ENCODE data around the gene NDUFA6. TPM values are rescaled to one million over a fixed set of nuclear protein-coding genes. Genes with fewer than 3 reads are reported as not detected.

The NDUFA6 gene
- total RNA-seq, 4 donors from 2014 or later = 40.2 to 62.1 (median 48.0) TPM

DNA sequence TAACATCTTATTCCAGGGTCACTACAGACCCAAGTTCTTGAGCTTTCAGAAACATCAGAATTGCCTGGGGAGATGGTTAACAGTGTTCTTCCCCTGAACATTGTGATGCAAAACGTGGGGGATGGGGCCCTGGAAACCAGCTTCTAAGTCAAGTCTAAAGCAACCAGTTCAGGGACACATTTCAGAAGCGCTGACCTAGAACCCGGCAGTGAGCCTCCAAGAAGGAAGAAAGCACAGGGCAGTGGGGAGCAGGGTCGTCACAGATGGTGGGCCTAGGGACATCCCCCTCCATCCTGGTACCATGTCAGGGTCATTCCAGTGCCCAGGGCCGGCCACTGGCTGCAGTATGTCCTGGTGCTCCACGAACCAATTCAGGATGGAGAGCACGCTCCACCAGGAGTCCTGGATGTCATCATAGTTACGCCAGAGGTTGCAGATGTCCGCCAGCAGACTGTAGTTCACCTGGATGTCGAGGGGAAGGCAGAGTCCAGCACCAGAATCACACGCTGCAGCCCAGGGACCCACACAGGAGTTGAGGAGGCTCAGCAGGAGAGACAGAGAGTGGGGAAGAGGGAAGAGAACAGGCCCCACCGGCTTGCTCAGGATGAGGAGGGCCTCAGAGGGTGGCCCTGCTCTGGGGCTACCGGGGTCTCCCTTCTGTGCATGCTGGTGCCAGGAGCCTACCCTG is 25.0 kb downstream of the NDUFA6 start:
- no peaks in the 10 kb centered on the region for H3K27me3 ChIP-seq
- no peak overlapping the region for H3K27ac ChIP-seq
- H3K4me1 ChIP-seq = peaks cover 9% of the 10 kb centered on the region
- H3K9me3 ChIP-seq = no peaks in the 10 kb centered on the region
- 84% methylated on average over 8 of the region's 13 CpGs for WGBS
- H3K4me3 ChIP-seq = no peak overlapping the region
- peaks cover 69% of the 10 kb centered on the region for H3K36me3 ChIP-seq
- TF ChIP-seq, protein P1, sequence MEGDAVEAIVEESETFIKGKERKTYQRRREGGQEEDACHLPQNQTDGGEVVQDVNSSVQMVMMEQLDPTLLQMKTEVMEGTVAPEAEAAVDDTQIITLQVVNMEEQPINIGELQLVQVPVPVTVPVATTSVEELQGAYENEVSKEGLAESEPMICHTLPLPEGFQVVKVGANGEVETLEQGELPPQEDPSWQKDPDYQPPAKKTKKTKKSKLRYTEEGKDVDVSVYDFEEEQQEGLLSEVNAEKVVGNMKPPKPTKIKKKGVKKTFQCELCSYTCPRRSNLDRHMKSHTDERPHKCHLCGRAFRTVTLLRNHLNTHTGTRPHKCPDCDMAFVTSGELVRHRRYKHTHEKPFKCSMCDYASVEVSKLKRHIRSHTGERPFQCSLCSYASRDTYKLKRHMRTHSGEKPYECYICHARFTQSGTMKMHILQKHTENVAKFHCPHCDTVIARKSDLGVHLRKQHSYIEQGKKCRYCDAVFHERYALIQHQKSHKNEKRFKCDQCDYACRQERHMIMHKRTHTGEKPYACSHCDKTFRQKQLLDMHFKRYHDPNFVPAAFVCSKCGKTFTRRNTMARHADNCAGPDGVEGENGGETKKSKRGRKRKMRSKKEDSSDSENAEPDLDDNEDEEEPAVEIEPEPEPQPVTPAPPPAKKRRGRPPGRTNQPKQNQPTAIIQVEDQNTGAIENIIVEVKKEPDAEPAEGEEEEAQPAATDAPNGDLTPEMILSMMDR (IDR thresholded peaks at IDR 0.05) = no peak
- no peak for TF ChIP-seq EP300 (IDR thresholded peaks at IDR 0.05)
- TF ChIP-seq POLR2AphosphoS5 (IDR thresholded peaks at IDR 0.05) = no peak
- TF ChIP-seq POLR2A (IDR thresholded peaks at IDR 0.05) = no peak
- DNase-seq (ENCODE audit: low spot score in 2 of 2) = no peak

DNA sequence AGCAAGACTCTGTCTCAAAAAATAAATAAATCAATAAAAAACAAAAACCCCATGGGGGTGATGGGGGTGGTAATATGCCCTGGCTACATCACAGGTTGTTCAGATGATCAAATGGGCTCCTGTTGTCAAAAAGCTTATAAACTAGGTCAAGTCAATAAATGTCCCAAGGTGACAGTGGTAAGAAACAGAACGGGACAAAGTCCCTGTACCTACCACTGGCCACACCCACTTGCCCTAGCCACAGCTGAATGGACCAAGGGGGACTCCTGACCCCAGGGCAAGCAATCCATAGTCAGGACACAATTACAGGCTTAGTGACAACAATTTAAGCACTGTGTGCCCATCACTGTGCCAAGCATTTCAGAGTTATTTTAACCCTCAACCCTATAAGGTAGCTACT is 25.9 kb downstream of the NDUFA6 start:
- no peak for DNase-seq (ENCODE audit: low spot score in 2 of 2)
- Histone ChIP-seq H3K36me3 (peaks cover 78% of the 10 kb centered on the region), H3K4me3 (no peak overlapping the region), H3K9me3 (no peaks in the 10 kb centered on the region), H3K27ac (no peak overlapping the region), H3K27me3 (no peaks in the 10 kb centered on the region), H3K4me1 (peaks cover 2% of the 10 kb centered on the region)
- 100% methylated on average over 1 of the region's 1 CpG for WGBS
- TF ChIP-seq POLR2AphosphoS5 (IDR thresholded peaks at IDR 0.05) (no peak), EP300 (IDR thresholded peaks at IDR 0.05) (no peak), POLR2A (IDR thresholded peaks at IDR 0.05) (no peak)
- TF ChIP-seq, protein P1 (IDR thresholded peaks at IDR 0.05) = no peak

DNA sequence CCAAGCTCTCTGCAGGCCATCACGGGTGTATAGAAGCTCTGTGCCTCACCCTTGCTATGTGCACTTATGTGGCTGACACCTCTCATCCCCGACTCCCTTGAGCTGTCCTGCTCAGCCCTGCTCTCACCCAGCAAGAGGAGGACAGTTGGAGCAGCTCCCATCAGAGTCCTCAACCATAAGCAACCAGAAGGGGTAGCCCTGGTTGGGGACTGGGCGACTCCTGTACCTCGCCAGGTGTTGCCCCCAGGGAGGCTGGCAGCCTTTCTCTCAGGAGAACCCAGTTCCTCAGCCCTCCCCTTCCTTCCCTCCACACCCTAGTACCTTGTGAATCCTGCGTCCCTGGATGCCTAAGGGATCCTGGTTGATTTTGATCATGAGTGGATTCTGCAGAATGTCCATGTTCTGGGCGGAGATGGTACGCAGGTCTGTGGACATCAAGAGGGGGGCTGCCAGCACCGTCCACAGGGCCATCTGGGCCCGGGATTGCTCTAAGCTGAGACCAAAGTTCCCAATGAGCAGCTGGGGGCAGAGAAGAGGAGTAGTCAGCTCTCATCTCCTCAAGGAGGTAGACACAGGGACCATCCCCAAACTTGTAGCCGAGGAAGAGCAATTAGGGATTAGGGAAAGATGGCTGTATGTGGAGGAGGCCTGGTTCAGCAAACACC is 27.9 kb downstream of the NDUFA6 start:
- TF ChIP-seq, protein P1 (IDR thresholded peaks at IDR 0.05) = no peak
- TF ChIP-seq POLR2A (IDR thresholded peaks at IDR 0.05) (no peak), EP300 (IDR thresholded peaks at IDR 0.05) (no peak), POLR2AphosphoS5 (IDR thresholded peaks at IDR 0.05) (no peak)
- no peaks in the 10 kb centered on the region for H3K9me3 ChIP-seq
- no peak for DNase-seq (ENCODE audit: low spot score in 2 of 2)
- H3K36me3 ChIP-seq = peaks cover 77% of the 10 kb centered on the region
- H3K27me3 ChIP-seq = no peaks in the 10 kb centered on the region
- H3K4me1 ChIP-seq = no peaks in the 10 kb centered on the region
- H3K4me3 ChIP-seq = no peak overlapping the region
- WGBS = 92% methylated on average over 8 of the region's 10 CpGs
- H3K27ac ChIP-seq = no peak overlapping the region

DNA sequence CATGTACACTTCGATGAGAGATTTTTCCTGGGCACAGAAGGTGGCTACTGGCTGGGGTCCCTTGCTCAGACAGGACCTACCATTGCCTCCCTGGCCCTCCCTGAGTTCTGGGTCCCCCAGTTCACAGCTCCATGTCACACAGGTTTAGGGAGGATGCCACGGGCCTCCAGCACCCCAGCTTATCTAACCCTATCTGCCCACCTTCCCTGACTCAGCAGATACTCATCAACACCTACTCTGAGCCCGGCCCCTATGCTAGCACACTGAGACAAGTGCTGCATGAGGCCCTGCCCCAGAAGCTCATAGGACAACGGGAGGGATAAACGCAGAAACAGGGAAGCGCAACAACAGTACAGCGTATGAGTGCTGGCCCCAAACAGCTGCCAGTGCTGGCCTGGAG is 29.5 kb downstream of the NDUFA6 start:
- H3K4me1 ChIP-seq = no peaks in the 10 kb centered on the region
- H3K27ac ChIP-seq = no peak overlapping the region
- H3K9me3 ChIP-seq = peaks cover 6% of the 10 kb centered on the region
- peaks cover 61% of the 10 kb centered on the region for H3K36me3 ChIP-seq
- DNase-seq (ENCODE audit: low spot score in 2 of 2) = no peak
- H3K4me3 ChIP-seq = no peak overlapping the region
- 97% methylated on average over 7 of the region's 7 CpGs for WGBS
- TF ChIP-seq EP300 (IDR thresholded peaks at IDR 0.05) (no peak), POLR2A (IDR thresholded peaks at IDR 0.05) (no peak), POLR2AphosphoS5 (IDR thresholded peaks at IDR 0.05) (no peak)
- TF ChIP-seq, protein P1 (IDR thresholded peaks at IDR 0.05) = no peak
- no peaks in the 10 kb centered on the region for H3K27me3 ChIP-seq

DNA sequence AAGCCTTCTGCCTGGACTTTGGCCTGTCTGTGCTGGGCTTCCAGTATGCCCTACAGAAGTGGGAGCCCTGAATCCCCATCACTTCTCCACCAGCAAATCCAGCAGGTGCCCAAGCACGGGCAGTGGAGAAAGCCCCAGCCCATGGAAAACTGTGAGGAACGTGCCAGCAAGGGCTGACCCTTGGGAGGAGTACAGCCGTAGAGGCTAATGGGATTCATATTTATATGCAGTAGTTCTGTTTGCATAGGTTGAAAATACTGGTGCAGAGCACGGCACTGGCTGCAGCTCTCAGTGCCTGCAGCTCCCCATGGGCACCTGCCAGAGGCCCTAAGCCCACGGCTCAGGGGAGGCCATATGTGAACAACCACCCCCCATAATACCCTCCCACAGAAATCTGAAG is 30.1 kb downstream of the NDUFA6 start:
- 100% methylated on average over 5 of the region's 5 CpGs for WGBS
- Histone ChIP-seq H3K27me3 (no peaks in the 10 kb centered on the region), H3K4me1 (no peaks in the 10 kb centered on the region), H3K9me3 (peaks cover 6% of the 10 kb centered on the region), H3K27ac (no peak overlapping the region), H3K4me3 (no peak overlapping the region), H3K36me3 (peaks cover 56% of the 10 kb centered on the region)
- DNase-seq (ENCODE audit: low spot score in 2 of 2) = no peak
- TF ChIP-seq, protein P1 (IDR thresholded peaks at IDR 0.05) = no peak
- no peak for TF ChIP-seq POLR2AphosphoS5 (IDR thresholded peaks at IDR 0.05)
- TF ChIP-seq POLR2A (IDR thresholded peaks at IDR 0.05) = no peak
- no peak for TF ChIP-seq EP300 (IDR thresholded peaks at IDR 0.05)

Measured in suprapubic skin (tissue), 4 donors.